ENCODE measurements around the gene GPR132. TPM values are rescaled to one million over a fixed set of nuclear protein-coding genes. Genes with fewer than 3 reads are reported as not detected.

The GPR132 gene
- total RNA-seq, 1 experiment from 2014 or later, result 0.10 TPM

DNA sequence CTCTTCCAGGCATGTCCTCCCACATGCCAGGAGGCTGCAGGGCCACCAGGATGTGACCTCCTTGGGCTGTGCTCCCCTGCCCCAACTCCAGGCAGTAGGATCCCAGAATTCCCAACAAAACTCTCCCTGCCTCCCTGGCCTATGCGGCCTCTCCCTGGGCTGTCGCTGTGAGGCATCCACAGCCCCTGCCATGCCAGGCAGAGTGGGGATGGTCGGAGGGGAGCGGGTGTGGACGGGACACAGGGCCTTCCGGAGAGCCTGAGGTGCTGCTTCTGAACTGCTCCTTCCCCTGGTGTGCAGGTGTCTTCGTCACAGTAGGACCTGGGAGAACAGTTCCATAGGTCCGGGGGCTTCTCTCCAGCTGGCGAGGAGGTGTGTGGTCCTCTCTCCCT is 18.3 kb downstream of the GPR132 start:
- POLR2A ChIA-PET, result interaction anchor here (1.2 kb wide), 1 partner anchor 10 kb away, joined by 3 read pairs; no protein-coding TSS in a partner anchor
- no peaks in the 10 kb centered on the region for H4K20me1 ChIP-seq (ENCODE audit: insufficient read depth)
- BruUV-seq (replicated peaks), result no TSS peak

More for the DNA sequence above, 18.3 kb downstream of the GPR132 start:
- H3K4me2 ChIP-seq (ENCODE audit: low read length), result no peak overlapping the region
- H3K36me3 ChIP-seq (ENCODE audit: control insufficient read depth in 1 of 2, insufficient read depth in 2 of 2, low read length in 2 of 2), result no peaks in the 10 kb centered on the region
- intact Hi-C loops (cut with micrococcal nuclease), result no loop called here
- no peak for DNase-seq (ENCODE audit: low read depth, low spot score)
- no peak overlapping the region for H3K4me3 ChIP-seq (replicated peaks in 1 of 2; ENCODE audit: low read depth in 1 of 2, low read length in 2 of 2)
- H3K9me3 ChIP-seq (ENCODE audit: control insufficient read depth in 1 of 2, insufficient read depth in 1 of 2, low read depth in 1 of 2, low read length in 2 of 2), result no peaks in the 10 kb centered on the region
- H3K9me2 ChIP-seq (ENCODE audit: insufficient read depth), result no peaks in the 10 kb centered on the region
- no peak for ATAC-seq
- TF ChIP-seq, protein P1, sequence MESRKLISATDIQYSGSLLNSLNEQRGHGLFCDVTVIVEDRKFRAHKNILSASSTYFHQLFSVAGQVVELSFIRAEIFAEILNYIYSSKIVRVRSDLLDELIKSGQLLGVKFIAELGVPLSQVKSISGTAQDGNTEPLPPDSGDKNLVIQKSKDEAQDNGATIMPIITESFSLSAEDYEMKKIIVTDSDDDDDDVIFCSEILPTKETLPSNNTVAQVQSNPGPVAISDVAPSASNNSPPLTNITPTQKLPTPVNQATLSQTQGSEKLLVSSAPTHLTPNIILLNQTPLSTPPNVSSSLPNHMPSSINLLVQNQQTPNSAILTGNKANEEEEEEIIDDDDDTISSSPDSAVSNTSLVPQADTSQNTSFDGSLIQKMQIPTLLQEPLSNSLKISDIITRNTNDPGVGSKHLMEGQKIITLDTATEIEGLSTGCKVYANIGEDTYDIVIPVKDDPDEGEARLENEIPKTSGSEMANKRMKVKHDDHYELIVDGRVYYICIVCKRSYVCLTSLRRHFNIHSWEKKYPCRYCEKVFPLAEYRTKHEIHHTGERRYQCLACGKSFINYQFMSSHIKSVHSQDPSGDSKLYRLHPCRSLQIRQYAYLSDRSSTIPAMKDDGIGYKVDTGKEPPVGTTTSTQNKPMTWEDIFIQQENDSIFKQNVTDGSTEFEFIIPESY (IDR thresholded peaks at IDR 0.05; ENCODE audit: extremely low read depth, insufficient replicate concordance, low read length), result no peak
- TF ChIP-seq YY1 (IDR thresholded peaks at IDR 0.05; ENCODE audit: extremely low read depth, insufficient replicate concordance, low read depth, low read length) (no peak), EZH2phosphoT487 (IDR thresholded peaks at IDR 0.05; ENCODE audit: borderline replicate concordance) (no peak), ZNF274 (IDR thresholded peaks at IDR 0.05; ENCODE audit: low read depth, low read length) (no peak), SRF (IDR thresholded peaks at IDR 0.05; ENCODE audit: low read depth) (no peak), POLR2A (IDR thresholded peaks at IDR 0.05; ENCODE audit: borderline replicate concordance, extremely low read depth, insufficient read depth, insufficient read length) (no peak), ELF1 (IDR thresholded peaks at IDR 0.05; ENCODE audit: borderline replicate concordance, low read depth) (no peak), RAD21 (IDR thresholded peaks at IDR 0.05; ENCODE audit: low read depth) (no peak), EZH2 (IDR thresholded peaks at IDR 0.05) (no peak), SIN3A (IDR thresholded peaks at IDR 0.05; ENCODE audit: low read depth) (no peak), CBX3 (IDR thresholded peaks at IDR 0.05; ENCODE audit: low read depth) (no peak), JUND (IDR thresholded peaks at IDR 0.05) (no peak), TCF7L2 (IDR thresholded peaks at IDR 0.05; ENCODE audit: borderline replicate concordance, extremely low read depth, insufficient read depth, insufficient read length) (no peak), ZFX (IDR thresholded peaks at IDR 0.05) (no peak), FOSL1 (IDR thresholded peaks at IDR 0.05; ENCODE audit: low read depth) (no peak), SP1 (IDR thresholded peaks at IDR 0.05; ENCODE audit: low read depth) (no peak), POLR2AphosphoS5 (IDR thresholded peaks at IDR 0.05; ENCODE audit: low read depth, low read length) (no peak)
- TF ChIP-seq, protein P2, sequence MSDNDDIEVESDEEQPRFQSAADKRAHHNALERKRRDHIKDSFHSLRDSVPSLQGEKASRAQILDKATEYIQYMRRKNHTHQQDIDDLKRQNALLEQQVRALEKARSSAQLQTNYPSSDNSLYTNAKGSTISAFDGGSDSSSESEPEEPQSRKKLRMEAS (IDR thresholded peaks at IDR 0.05), result no peak
- TF ChIP-seq, protein P3, sequence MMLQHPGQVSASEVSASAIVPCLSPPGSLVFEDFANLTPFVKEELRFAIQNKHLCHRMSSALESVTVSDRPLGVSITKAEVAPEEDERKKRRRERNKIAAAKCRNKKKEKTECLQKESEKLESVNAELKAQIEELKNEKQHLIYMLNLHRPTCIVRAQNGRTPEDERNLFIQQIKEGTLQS (IDR thresholded peaks at IDR 0.05), result no peak
- TF ChIP-seq, protein P4, sequence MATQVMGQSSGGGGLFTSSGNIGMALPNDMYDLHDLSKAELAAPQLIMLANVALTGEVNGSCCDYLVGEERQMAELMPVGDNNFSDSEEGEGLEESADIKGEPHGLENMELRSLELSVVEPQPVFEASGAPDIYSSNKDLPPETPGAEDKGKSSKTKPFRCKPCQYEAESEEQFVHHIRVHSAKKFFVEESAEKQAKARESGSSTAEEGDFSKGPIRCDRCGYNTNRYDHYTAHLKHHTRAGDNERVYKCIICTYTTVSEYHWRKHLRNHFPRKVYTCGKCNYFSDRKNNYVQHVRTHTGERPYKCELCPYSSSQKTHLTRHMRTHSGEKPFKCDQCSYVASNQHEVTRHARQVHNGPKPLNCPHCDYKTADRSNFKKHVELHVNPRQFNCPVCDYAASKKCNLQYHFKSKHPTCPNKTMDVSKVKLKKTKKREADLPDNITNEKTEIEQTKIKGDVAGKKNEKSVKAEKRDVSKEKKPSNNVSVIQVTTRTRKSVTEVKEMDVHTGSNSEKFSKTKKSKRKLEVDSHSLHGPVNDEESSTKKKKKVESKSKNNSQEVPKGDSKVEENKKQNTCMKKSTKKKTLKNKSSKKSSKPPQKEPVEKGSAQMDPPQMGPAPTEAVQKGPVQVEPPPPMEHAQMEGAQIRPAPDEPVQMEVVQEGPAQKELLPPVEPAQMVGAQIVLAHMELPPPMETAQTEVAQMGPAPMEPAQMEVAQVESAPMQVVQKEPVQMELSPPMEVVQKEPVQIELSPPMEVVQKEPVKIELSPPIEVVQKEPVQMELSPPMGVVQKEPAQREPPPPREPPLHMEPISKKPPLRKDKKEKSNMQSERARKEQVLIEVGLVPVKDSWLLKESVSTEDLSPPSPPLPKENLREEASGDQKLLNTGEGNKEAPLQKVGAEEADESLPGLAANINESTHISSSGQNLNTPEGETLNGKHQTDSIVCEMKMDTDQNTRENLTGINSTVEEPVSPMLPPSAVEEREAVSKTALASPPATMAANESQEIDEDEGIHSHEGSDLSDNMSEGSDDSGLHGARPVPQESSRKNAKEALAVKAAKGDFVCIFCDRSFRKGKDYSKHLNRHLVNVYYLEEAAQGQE (IDR thresholded peaks at IDR 0.05; ENCODE audit: low read depth), result no peak
- H3K79me2 ChIP-seq (ENCODE audit: insufficient read depth, low read length), result no peaks in the 10 kb centered on the region
- H2AFZ ChIP-seq (ENCODE audit: low read depth, low read length, poor library complexity, severe bottlenecking), result no peak overlapping the region
- RAD21 ChIA-PET (ENCODE audit: low non-redundant PET in 1 of 2, low total read pairs in 2 of 2, uncharacterized antibody in 2 of 2, unreplicated experiment in 2 of 2), result interaction anchor here in 1 of 2 experiments (1.5 kb wide), 1 partner anchor 73 kb away, joined by 6 read pairs; no protein-coding TSS in a partner anchor
- H3K4me1 ChIP-seq (ENCODE audit: control insufficient read depth in 1 of 2, insufficient read depth in 2 of 2, low read length in 2 of 2), result peaks cover 10 to 22% of the 10 kb centered on the region in 2 experiments
- no peaks in the 10 kb centered on the region for H3K27me3 ChIP-seq (ENCODE audit: insufficient read depth, low read length)
- no peak overlapping the region for H3K9ac ChIP-seq (ENCODE audit: low read length)
- no peak overlapping the region for H3K27ac ChIP-seq (ENCODE audit: low read depth, low read length)
- CTCF ChIA-PET, result interaction anchor here (1.1 to 5.4 kb wide), 4 partner anchors 26 to 151 kb away, joined by 3 to 56 read pairs (median 8); partner anchors contain the start of gene CDCA4
